K562 (cell line): ENCODE results near the gene CNOT4. TPM values are rescaled to one million over a fixed set of nuclear protein-coding genes. Genes with fewer than 3 reads are reported as not detected.

Experiments used
- ATAC-seq: fragments of 200-7000 bp; cut with Tn5 transposase; 3 replicates; pipeline ENCODE4 v1.9.1; 2020; ENCODE audit warnings: moderate library complexity
- BruUV-seq: library from RNA; stranded (reverse); fragments of 400-500 nt; replicated peaks from 2 replicates; lab custom pipeline; 2021; lab: Mats Ljungman, UMichigan
- CTCF ChIA-PET: fragments of 300-600 bp; formaldehyde crosslinking; extraction: SDS; loops from one replicate; lab custom pipeline; 2021; ENCODE audit warnings: low intra/inter-chr PET ratio; lab: Yijun Ruan, JAX
- POLR2A ChIA-PET: fragments of 300-600, 350-650 bp; sonication (Branson Sonifier 250); formaldehyde crosslinking; extraction: SDS; loops from one replicate; lab custom pipeline; 2021; ENCODE audit warnings: antibody characterized with exemption, inconsistent platforms; lab: Yijun Ruan, JAX
- DNase-seq, 4 experiments: peaks; one replicate each; pipeline versions ENCODE4 v3.0.0 to v3.0.0-alpha.2; 2011 to 2018; ENCODE audit warnings: low spot score in 3 of 4, mixed read lengths in 3 of 4; ENCODE audit errors: extremely low read depth in 1 of 4
- FAIRE-seq: peaks from 2 replicates; lab custom pipeline; 2011; peaks lifted over from hg19 to GRCh38; lab: Jason Lieb, UNC
- H2AFZ ChIP-seq: 2 replicates; pipeline ENCODE4 v1.6.0; 2011; ENCODE audit warnings: low read depth, low read length, control low read depth, inconsistent platforms
- H3K27ac ChIP-seq: fragments of 200-600 bp; 3 replicates; pipeline ENCODE4 v1.8.0; 2011; ENCODE audit warnings: low read depth, mild to moderate bottlenecking, control low read depth, inconsistent platforms, low read length, moderate library complexity, mixed read lengths; ENCODE audit errors: extremely low read depth
- H3K27me3 ChIP-seq, 2 experiments: fragments of 300-600 bp in 1 of 2; 2 replicates in 1 of 2; 3 replicates in 1 of 2; pipeline versions ENCODE4 v1.6.0 to v1.8.0; 2011; ENCODE audit warnings: inconsistent platforms in 2 of 2, low read length in 2 of 2, mild to moderate bottlenecking in 1 of 2, mixed read lengths in 1 of 2, moderate library complexity in 1 of 2; ENCODE audit not compliant: control insufficient read depth in 2 of 2, insufficient read depth in 2 of 2
- H3K36me3 ChIP-seq: fragments of 300-600 bp; 3 replicates; pipeline ENCODE4 v1.8.0; 2011; ENCODE audit warnings: mild to moderate bottlenecking, low read length, inconsistent platforms; ENCODE audit not compliant: control insufficient read depth, insufficient read depth
- H3K4me1 ChIP-seq, 2 experiments: fragments of 200-600 bp in 1 of 2; replicated peaks in 1 of 2; 2 replicates in 1 of 2; 3 replicates in 1 of 2; pipeline versions ENCODE4 v1.5.1 to v1.8.0; 2011; ENCODE audit warnings: inconsistent platforms in 2 of 2, low read length in 2 of 2, mild to moderate bottlenecking in 1 of 2, mixed read lengths in 1 of 2, moderate library complexity in 1 of 2; ENCODE audit not compliant: control insufficient read depth in 2 of 2, insufficient read depth in 2 of 2
- H3K4me2 ChIP-seq: 2 replicates; pipeline ENCODE4 v1.6.1; 2011; ENCODE audit warnings: low read length, control low read depth, inconsistent platforms, mixed read lengths; ENCODE audit not compliant: insufficient read depth
- H3K4me3 ChIP-seq: fragments of 200-600 bp; sonication (generic), shearing (Covaris generic); 2 replicates; pipeline ENCODE4 v1.5.1; 2016; ENCODE audit warnings: control low read depth, inconsistent platforms
- H3K79me2 ChIP-seq: fragments of 200-600 bp; 3 replicates; pipeline ENCODE4 v1.8.0; 2011; ENCODE audit warnings: low read length, inconsistent platforms; ENCODE audit not compliant: control insufficient read depth, insufficient read depth
- H3K9ac ChIP-seq, 2 experiments: 2 replicates each; pipeline versions ENCODE4 v1.6.0 to v1.6.1; 2011; ENCODE audit warnings: low read depth in 2 of 2, low read length in 2 of 2, control low read depth in 1 of 2, inconsistent platforms in 1 of 2, mild to moderate bottlenecking in 1 of 2, mixed read lengths in 1 of 2; ENCODE audit not compliant: insufficient read depth in 1 of 2
- H3K9me1 ChIP-seq: one replicate; pipeline ENCODE4 v1.6.0; 2011; ENCODE audit warnings: inconsistent platforms, mild to moderate bottlenecking, low read length, moderate library complexity; ENCODE audit not compliant: control insufficient read depth, insufficient read depth
- H3K9me3 ChIP-seq: replicated peaks from 2 replicates; pipeline ENCODE4 v1.5.1; 2011; ENCODE audit warnings: low read depth, low read length, inconsistent platforms; ENCODE audit not compliant: control insufficient read depth, insufficient read depth
- H4K20me1 ChIP-seq: replicated peaks from 2 replicates; pipeline ENCODE4 v1.6.1; 2011; ENCODE audit warnings: low read length, inconsistent platforms, mixed read lengths; ENCODE audit not compliant: control insufficient read depth, insufficient read depth
- GABPA ChIP-seq: fragments of 200-800 bp; sonication (Bioruptor generic); conservative IDR thresholded peaks from 2 replicates; pipeline ENCODE4 v1.6.1; 2016; ENCODE audit warnings: low read depth, missing genetic modification characterization, missing compliant biosample characterization
- GATAD2A ChIP-seq: fragments of 450-650 bp; IDR thresholded peaks from 2 replicates; pipeline ENCODE4 v1.6.1; 2017
- NFYB ChIP-seq: IDR thresholded peaks from 2 replicates; pipeline ENCODE4 v1.6.1; 2011; ENCODE audit warnings: mild to moderate bottlenecking, moderate library complexity; ENCODE audit not compliant: insufficient read length; ENCODE audit errors: extremely low read depth
- RAD51 ChIP-seq: fragments of 450-650 bp; IDR thresholded peaks from 2 replicates; pipeline ENCODE4 v1.7.1; 2016; ENCODE audit warnings: low read depth, mild to moderate bottlenecking, borderline replicate concordance
- STAT5B ChIP-seq: fragments of 250-450 bp; sonication (Bioruptor Pico); IDR thresholded peaks from 2 replicates; pipeline ENCODE4 v1.8.0; 2021; ENCODE audit warnings: mild to moderate bottlenecking, inconsistent platforms
- TAF15 ChIP-seq: fragments of 200-400 bp; formaldehyde crosslinking; IDR thresholded peaks from 2 replicates; pipeline ENCODE4 v1.6.1; 2017; ENCODE audit warnings: mild to moderate bottlenecking, low read depth, low read length, moderate library complexity
- ZNF280A ChIP-seq: fragments of 450-650 bp; IDR thresholded peaks from 2 replicates; pipeline ENCODE4 v1.6.1; 2018; ENCODE audit warnings: mild to moderate bottlenecking, low read depth; ENCODE audit not compliant: partially characterized antibody
- ZNF431 ChIP-seq: sonication (generic); formaldehyde crosslinking; IDR thresholded peaks from 2 replicates; pipeline ENCODE4 v1.8.0; 2022; ENCODE audit warnings: mild to moderate bottlenecking, missing genetic modification reagents
- ZZZ3 ChIP-seq: fragments of 450-650 bp; IDR thresholded peaks from 2 replicates; pipeline ENCODE4 v1.6.1; 2016; ENCODE audit warnings: antibody characterized with exemption, mild to moderate bottlenecking, moderate library complexity
- WGBS: fragments of 100-300 bp; shearing (Covaris generic); methylation state at CpG from one replicate; pipeline ENCODE4 v1.1.6; 2016; ENCODE audit warnings: low coverage, mixed read lengths; ENCODE audit not compliant: insufficient coverage; ENCODE audit errors: missing lambda C conversion rate; 5-methylcytosine and 5-hydroxymethylcytosine counted together
- in situ Hi-C: fragments of 300-500 bp; cut with MboI; formaldehyde crosslinking; loops from 4 replicates; pipeline ENCODE4 v1.15.0; 2018; ENCODE audit warnings: inconsistent platforms, mixed read lengths
- intact Hi-C: fragments of 100-400 bp; cut with micrococcal nuclease; formaldehyde crosslinking; loops from 2 replicates; pipeline ENCODE4 v1.14.2; 2022
- polyA plus RNA-seq, 8 experiments: library from polyadenylated mRNA; depleted of rRNA in 4 of 8; stranded (reverse) in 5 of 8; unstranded in 3 of 8; fragments of >200 nt; fragmentation: Nextera tagmentation in 2 of 8; fragmentation: Illumina TruSeq in 1 of 8; extraction: Ambion mirVana in 2 of 8; extraction: Trizol in 1 of 8; gene quantifications; 2 replicates each; pipeline versions ENCODE4 v1.2.1 to v1.2.3, GENCODE V29; 2011 to 2014; ENCODE audit warnings: inconsistent platforms in 1 of 8, missing spikeins in 1 of 8
- total RNA-seq, 7 experiments: library from RNA; depleted of rRNA in 6 of 7; stranded (reverse); fragments of >200 nt in 6 of 7; fragmentation: Illumina TruSeq in 2 of 7; extraction: Trizol in 2 of 7; gene quantifications; 2 replicates each; pipeline versions ENCODE4 v1.2.1 to v1.2.3, GENCODE V29; 2011 to 2021; ENCODE audit warnings: low replicate concordance in 1 of 7
- TF ChIP-seq, protein P1 (sequence below): fragments of 250-450 bp; sonication (Bioruptor Pico); IDR thresholded peaks from 2 replicates; pipeline ENCODE4 v1.5.0; 2021; ENCODE audit warnings: mild to moderate bottlenecking, borderline replicate concordance
- TF ChIP-seq, protein P2 (sequence below): sonication (generic); formaldehyde crosslinking; IDR thresholded peaks from 2 replicates; pipeline ENCODE4 v1.8.0; 2022; ENCODE audit warnings: mild to moderate bottlenecking, missing genetic modification reagents

CNOT4 gene
- total and polyA plus RNA-seq, 9 of the 15 experiments (the other 6 are each of a cell fraction or from before 2014, with no cell fraction given) = 8.6 to 24.1 (median 15.4) TPM

- FAIRE-seq (no peak), ATAC-seq (no peak), DNase-seq (no peak)
- ChIA-PET CTCF (no interaction called here), POLR2A (no interaction called here)
- H4K20me1 ChIP-seq = no peaks in the 10 kb centered on the region
- no peak overlapping the region for H3K9ac ChIP-seq
- in situ Hi-C loops = no loop called here
- H3K4me3 ChIP-seq = no peak overlapping the region
- no TSS peak for BruUV-seq
- no peak for TF ChIP-seq STAT5B (CRISPR knock-in tag)
- TF ChIP-seq GATAD2A = no peak
- no peak for TF ChIP-seq GABPA (tag)
- TF ChIP-seq TAF15 = no peak
- TF ChIP-seq ZZZ3 = no peak
- TF ChIP-seq ZNF431 (CRISPR knock-in tag) = no peak
- no peak for TF ChIP-seq NFYB
- TF ChIP-seq ZNF280A = no peak
- TF ChIP-seq RAD51 = no peak
- TF ChIP-seq, protein P1, sequence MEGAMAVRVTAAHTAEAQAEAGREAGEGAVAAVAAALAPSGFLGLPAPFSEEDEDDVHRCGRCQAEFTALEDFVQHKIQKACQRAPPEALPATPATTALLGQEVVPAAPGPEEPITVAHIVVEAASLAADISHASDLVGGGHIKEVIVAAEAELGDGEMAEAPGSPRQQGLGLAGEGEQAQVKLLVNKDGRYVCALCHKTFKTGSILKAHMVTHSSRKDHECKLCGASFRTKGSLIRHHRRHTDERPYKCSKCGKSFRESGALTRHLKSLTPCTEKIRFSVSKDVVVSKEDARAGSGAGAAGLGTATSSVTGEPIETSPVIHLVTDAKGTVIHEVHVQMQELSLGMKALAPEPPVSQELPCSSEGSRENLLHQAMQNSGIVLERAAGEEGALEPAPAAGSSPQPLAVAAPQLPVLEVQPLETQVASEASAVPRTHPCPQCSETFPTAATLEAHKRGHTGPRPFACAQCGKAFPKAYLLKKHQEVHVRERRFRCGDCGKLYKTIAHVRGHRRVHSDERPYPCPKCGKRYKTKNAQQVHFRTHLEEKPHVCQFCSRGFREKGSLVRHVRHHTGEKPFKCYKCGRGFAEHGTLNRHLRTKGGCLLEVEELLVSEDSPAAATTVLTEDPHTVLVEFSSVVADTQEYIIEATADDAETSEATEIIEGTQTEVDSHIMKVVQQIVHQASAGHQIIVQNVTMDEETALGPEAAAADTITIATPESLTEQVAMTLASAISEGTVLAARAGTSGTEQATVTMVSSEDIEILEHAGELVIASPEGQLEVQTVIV (CRISPR knock-in tag) = no peak
- TF ChIP-seq, protein P2, sequence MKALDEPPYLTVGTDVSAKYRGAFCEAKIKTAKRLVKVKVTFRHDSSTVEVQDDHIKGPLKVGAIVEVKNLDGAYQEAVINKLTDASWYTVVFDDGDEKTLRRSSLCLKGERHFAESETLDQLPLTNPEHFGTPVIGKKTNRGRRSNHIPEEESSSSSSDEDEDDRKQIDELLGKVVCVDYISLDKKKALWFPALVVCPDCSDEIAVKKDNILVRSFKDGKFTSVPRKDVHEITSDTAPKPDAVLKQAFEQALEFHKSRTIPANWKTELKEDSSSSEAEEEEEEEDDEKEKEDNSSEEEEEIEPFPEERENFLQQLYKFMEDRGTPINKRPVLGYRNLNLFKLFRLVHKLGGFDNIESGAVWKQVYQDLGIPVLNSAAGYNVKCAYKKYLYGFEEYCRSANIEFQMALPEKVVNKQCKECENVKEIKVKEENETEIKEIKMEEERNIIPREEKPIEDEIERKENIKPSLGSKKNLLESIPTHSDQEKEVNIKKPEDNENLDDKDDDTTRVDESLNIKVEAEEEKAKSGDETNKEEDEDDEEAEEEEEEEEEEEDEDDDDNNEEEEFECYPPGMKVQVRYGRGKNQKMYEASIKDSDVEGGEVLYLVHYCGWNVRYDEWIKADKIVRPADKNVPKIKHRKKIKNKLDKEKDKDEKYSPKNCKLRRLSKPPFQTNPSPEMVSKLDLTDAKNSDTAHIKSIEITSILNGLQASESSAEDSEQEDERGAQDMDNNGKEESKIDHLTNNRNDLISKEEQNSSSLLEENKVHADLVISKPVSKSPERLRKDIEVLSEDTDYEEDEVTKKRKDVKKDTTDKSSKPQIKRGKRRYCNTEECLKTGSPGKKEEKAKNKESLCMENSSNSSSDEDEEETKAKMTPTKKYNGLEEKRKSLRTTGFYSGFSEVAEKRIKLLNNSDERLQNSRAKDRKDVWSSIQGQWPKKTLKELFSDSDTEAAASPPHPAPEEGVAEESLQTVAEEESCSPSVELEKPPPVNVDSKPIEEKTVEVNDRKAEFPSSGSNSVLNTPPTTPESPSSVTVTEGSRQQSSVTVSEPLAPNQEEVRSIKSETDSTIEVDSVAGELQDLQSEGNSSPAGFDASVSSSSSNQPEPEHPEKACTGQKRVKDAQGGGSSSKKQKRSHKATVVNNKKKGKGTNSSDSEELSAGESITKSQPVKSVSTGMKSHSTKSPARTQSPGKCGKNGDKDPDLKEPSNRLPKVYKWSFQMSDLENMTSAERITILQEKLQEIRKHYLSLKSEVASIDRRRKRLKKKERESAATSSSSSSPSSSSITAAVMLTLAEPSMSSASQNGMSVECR (CRISPR knock-in tag) = no peak
- peaks cover 45% of the 10 kb centered on the region for H3K36me3 ChIP-seq
- no peak overlapping the region for H2AFZ ChIP-seq
- H3K4me1 ChIP-seq = no peaks in the 10 kb centered on the region
- no peaks in the 10 kb centered on the region for H3K27me3 ChIP-seq
- WGBS = 72% methylated on average over 4 of the region's 4 CpGs
- H3K4me2 ChIP-seq = no peak overlapping the region
- no peaks in the 10 kb centered on the region for H3K9me3 ChIP-seq
- no peaks in the 10 kb centered on the region for H3K9me1 ChIP-seq
- intact Hi-C loops = no loop called here
- H3K79me2 ChIP-seq = no peaks in the 10 kb centered on the region
- H3K27ac ChIP-seq = no peak overlapping the region
Observed at GRCh38 chr7:135392701-135393100, 117.2 kb downstream of the CNOT4 start.
